Ovary (tissue), 9 donors: Measurements from ENCODE around the gene MAP2K5. TPM values are rescaled to one million over a fixed set of nuclear protein-coding genes. Genes with fewer than 3 reads are reported as not detected.

Experiments used
- DNase-seq, 5 donors: peaks; one replicate each; pipeline ENCODE4 v3.0.0-alpha.2; 2019 to 2020
- H3K27ac ChIP-seq, 2 donors: fragments of 200-600 bp; one replicate each; pipeline versions ENCODE4 v1.5.1 to v1.8.0; 2019 to 2022
- H3K27me3 ChIP-seq: fragments of 200-600 bp; one replicate; pipeline ENCODE4 v1.8.0; 2022
- H3K36me3 ChIP-seq: fragments of 200-600 bp; sonication (generic); one replicate; pipeline ENCODE4 v1.5.1; 2019
- H3K4me1 ChIP-seq: one replicate; pipeline ENCODE4 v1.8.1; 2013; ENCODE audit warnings: mild to moderate bottlenecking, moderate library complexity; ENCODE audit not compliant: insufficient read depth
- H3K4me3 ChIP-seq: fragments of 200-600 bp; sonication (generic); one replicate; pipeline ENCODE4 v1.5.1; 2017
- H3K9me3 ChIP-seq, 2 donors: fragments of 200-600 bp in 1 of 2; sonication (generic) in 1 of 2; one replicate each; pipeline versions ENCODE4 v1.5.1 to v1.8.1; 2013 to 2019; ENCODE audit warnings: mild to moderate bottlenecking in 1 of 2, moderate library complexity in 1 of 2
- CTCF ChIP-seq, 3 donors: fragments of 450-650 bp in 2 of 3; fragments of 200-600 bp in 1 of 3; IDR thresholded peaks; one replicate each; pipeline versions ENCODE4 v1.5.1 to v1.8.0; 2016 to 2022; ENCODE audit warnings: antibody characterized with exemption in 3 of 3, mild to moderate bottlenecking in 1 of 3
- EP300 ChIP-seq: sonication (generic); formaldehyde crosslinking; IDR thresholded peaks from one replicate; pipeline ENCODE4 v1.6.1; 2017; ENCODE audit warnings: antibody characterized with exemption
- POLR2A ChIP-seq: fragments of 450-650 bp; IDR thresholded peaks from one replicate; pipeline ENCODE4 v1.6.1; 2017; ENCODE audit warnings: antibody characterized with exemption, mild to moderate bottlenecking, moderate library complexity
- WGBS, 3 donors: extraction: QIAGEN DNeasy Blood & Tissue Kit in 1 of 3; methylation state at CpG; one replicate each; pipeline versions ENCODE4 v1.1.5 to v1.1.7; 2013 to 2017; 5-methylcytosine and 5-hydroxymethylcytosine counted together
- intact Hi-C, 4 donors: fragments of 100-400 bp; cut with DNase I; formaldehyde crosslinking; loops; one replicate each; pipeline versions ENCODE4 v1.11.0 to v1.15.1; 2022 to 2023
- polyA plus RNA-seq, 2 donors: library from polyadenylated mRNA; stranded (reverse); fragments of 200-250 nt in 1 of 2; fragments of 350-450 nt in 1 of 2; fragmentation: Illumina TruSeq in 1 of 2; extraction: RNeasy Lipid Tissue Mini Kit (QIAGEN cat#74804) in 1 of 2; gene quantifications; one replicate each; pipeline ENCODE4 v1.2.3, GENCODE V29; 2013 to 2014
- total RNA-seq, 7 donors: library from RNA; depleted of rRNA in 2 of 7; stranded (reverse); fragments of >200 nt in 2 of 7; fragmentation: NEBNext Ultra II Directional in 3 of 7; extraction: Animal tissue kit (Norgen Biotek cat#: 25700) in 3 of 7; gene quantifications; one replicate each; pipeline versions ENCODE4 v1.1.0 to v1.2.4, GENCODE V29; 2016 to 2023
- donor health status: DM: no; HTN: no; CAD: no; lungs with moderate emphysema.
- donor health status: DM: no; HTN: no; CAD: no.
- donor health status: Bipolar disorder and iron deficiency.
- donor health status: DM: yes; HTN: yes; CAD: no.
- donor health status: DM: no; HTN: no; CAD: no.
- donor health status: DM: yes; HTN: yes; CAD: no.

MAP2K5 gene
- total and polyA plus RNA-seq, 9 donors = 4.0 to 39.8 (median 23.2) TPM

- no peaks in the 10 kb centered on the region for H3K9me3 ChIP-seq
- 91 to 96% (median 92%) methylated on average over 18 of the region's 18 CpGs for WGBS, 3 donors
- no peak overlapping the region for H3K27ac ChIP-seq
- H3K36me3 ChIP-seq = no peaks in the 10 kb centered on the region
- DNase-seq = no peak
- H3K27me3 ChIP-seq = no peaks in the 10 kb centered on the region
- intact Hi-C loops = no loop called here
- TF ChIP-seq EP300 (no peak), POLR2A (no peak), CTCF (IDR thresholded peaks at IDR 0.05) (no peak)
- no peaks in the 10 kb centered on the region for H3K4me1 ChIP-seq
- H3K4me3 ChIP-seq = no peak overlapping the region
Measured at GRCh38 chr15:67806536-67806935, 264.0 kb downstream of the MAP2K5 start.

- no peaks in the 10 kb centered on the region for H3K36me3 ChIP-seq
- H3K4me1 ChIP-seq = no peaks in the 10 kb centered on the region
- no peaks in the 10 kb centered on the region for H3K27me3 ChIP-seq
- no peak for DNase-seq
- intact Hi-C loops = no loop called here
- 89 to 93% (median 93%) methylated on average over 5 of the region's 5 CpGs for WGBS, 3 donors
- no peaks in the 10 kb centered on the region for H3K9me3 ChIP-seq
- H3K4me3 ChIP-seq = no peak overlapping the region
- no peak overlapping the region for H3K27ac ChIP-seq
- TF ChIP-seq POLR2A (no peak), EP300 (no peak), CTCF (IDR thresholded peaks at IDR 0.05) (no peak)
Measured at GRCh38 chr15:67807141-67807540, 264.6 kb downstream of the MAP2K5 start.

- WGBS, 3 donors = 94 to 96% (median 95%) methylated on average over 7 of the region's 7 CpGs
Measured at GRCh38 chr15:67807836-67808235, 265.3 kb downstream of the MAP2K5 start.

GRCh38 chr15:67808821-67809220 lies 266.3 kb downstream of the MAP2K5 start:
- no peak overlapping the region for H3K27ac ChIP-seq
- no peaks in the 10 kb centered on the region for H3K27me3 ChIP-seq
- H3K4me1 ChIP-seq = no peaks in the 10 kb centered on the region
- no peak overlapping the region for H3K4me3 ChIP-seq
- no peaks in the 10 kb centered on the region for H3K9me3 ChIP-seq
- no peaks in the 10 kb centered on the region for H3K36me3 ChIP-seq
- WGBS, 3 donors = 86 to 92% (median 87%) methylated on average over 7 of the region's 7 CpGs
- intact Hi-C loops = no loop called here
- TF ChIP-seq CTCF (IDR thresholded peaks at IDR 0.05) = no peak
- no peak for TF ChIP-seq POLR2A
- TF ChIP-seq EP300 = no peak
- no peak for DNase-seq

More at GRCh38 chr15:67807836-67808235, 265.3 kb downstream of the MAP2K5 start:
- intact Hi-C loops = no loop called here
- no peak overlapping the region for H3K27ac ChIP-seq
- no peak overlapping the region for H3K4me3 ChIP-seq
- H3K27me3 ChIP-seq = no peaks in the 10 kb centered on the region
- H3K36me3 ChIP-seq = no peaks in the 10 kb centered on the region
- no peak for TF ChIP-seq POLR2A
- TF ChIP-seq EP300 = no peak
- no peak for TF ChIP-seq CTCF (IDR thresholded peaks at IDR 0.05)
- H3K4me1 ChIP-seq = no peaks in the 10 kb centered on the region
- DNase-seq = no peak
- H3K9me3 ChIP-seq = no peaks in the 10 kb centered on the region
